ENCODE measurements around the gene TOP2B.

GRCh38 chr3:25563601-25564000 is 101.1 kb downstream of the TOP2B start:
- no peak for TF ChIP-seq CTCF (conservative IDR thresholded peaks at IDR 0.05)
- no peak for TF ChIP-seq EZH2 (IDR thresholded peaks at IDR 0.05; ENCODE audit: low read depth)
